T1000 (cell line): ENCODE results near the gene PSMB7.

Experiments used
- DNase-seq: peaks from one replicate; lab custom pipeline; 2025; ENCODE audit warnings: mixed read lengths; lab: John Stamatoyannopoulos, UW

PSMB7 gene

DNA sequence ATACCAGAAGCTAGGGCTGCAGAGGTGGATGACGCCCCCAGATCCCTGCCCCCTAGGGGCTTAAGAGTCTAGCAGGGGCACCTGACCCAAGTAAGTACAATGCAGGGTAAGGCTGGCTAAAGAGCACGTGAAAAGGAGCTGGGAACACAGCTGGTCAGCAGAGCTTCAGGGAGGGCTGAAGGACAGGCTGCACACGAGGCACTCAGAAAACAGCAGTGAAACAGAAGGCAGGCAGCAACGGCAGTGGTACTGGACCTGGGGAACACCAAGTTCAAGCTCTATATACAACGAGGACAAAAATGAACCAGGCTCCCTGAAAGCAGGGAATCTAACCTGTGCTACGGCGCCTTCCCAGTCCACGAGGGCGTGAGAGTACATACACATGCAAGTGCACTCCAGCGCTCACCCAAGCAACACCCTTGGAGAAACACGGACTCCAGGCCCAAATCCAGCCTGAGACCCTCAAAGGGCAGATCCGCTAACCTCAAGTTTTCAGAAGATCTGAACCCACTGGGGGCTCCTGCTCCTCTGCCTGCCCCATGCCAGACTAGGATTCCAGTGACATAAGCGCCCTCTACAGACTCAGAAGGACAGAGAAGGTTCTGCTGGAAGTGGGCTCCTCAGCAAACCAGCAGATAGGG, 57.4 kb downstream of the PSMB7 start:
- no peak for DNase-seq

DNA sequence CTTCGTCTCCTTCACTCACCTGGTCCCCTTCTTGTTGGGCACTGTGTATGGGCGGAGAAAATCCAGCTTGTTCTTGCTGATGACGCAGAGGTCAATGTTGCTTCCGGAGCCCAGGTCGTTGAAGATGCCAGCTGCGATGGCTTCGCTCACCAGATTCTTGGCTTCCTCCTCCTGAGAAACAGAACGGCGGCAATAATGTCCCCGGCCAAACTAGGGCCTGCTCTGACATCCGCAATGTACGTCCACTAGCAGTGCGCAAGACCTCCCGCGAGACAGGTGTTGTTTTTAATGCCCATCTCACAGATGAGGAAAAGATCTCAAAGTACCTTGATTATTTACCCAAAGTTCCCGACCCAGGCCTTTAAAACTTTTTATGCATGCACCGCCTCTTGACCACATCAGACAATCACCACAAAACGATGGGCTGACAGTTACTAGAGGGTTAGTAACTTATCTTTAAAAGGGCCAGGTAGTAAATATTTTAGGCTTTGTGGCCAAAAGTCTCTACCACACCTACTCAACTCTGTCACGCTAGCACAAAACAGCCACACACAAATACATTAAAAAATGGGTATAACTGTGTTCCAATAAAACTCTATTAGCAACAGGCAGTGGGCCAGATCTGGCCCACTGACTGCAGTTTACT, 58.4 kb downstream of the PSMB7 start:
- no peak for DNase-seq

DNA sequence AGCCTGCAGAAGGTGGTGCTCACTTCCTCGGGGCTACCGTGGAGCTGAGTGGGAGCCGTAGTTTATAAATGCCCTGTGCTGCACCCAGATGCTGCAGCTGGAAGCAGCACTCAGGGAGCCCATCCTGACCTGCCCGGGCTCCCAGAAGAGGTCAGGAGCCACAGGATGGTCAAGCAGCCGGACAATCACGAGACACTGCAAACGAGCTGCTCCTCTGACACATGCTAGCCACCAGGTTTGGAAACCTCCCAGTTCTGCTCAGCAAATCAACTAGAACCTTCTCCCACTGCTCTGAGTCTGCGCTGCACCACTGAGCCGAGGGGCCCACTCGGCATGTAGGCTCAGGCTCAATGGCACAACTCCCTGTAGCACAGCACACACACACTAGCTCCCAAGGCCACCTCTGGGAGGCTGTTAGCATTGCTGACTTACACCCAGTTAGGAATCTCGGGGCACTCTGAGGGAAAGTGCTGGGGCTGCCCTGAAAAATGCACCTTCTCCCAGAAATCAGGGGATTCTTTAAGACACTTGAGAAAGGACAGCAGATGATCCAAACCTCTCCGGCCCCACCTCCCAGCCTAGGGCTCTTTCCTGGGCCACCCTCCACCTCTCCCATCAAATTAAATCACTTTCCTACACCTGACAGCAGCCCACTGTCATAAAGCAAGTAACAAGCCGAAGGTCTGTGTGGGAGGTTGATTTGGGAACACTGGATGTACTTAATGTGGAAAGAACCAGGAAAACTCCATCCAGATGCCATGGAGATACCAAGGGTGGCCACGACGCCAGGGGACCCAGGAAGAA, 59.1 kb downstream of the PSMB7 start:
- no peak for DNase-seq

DNA sequence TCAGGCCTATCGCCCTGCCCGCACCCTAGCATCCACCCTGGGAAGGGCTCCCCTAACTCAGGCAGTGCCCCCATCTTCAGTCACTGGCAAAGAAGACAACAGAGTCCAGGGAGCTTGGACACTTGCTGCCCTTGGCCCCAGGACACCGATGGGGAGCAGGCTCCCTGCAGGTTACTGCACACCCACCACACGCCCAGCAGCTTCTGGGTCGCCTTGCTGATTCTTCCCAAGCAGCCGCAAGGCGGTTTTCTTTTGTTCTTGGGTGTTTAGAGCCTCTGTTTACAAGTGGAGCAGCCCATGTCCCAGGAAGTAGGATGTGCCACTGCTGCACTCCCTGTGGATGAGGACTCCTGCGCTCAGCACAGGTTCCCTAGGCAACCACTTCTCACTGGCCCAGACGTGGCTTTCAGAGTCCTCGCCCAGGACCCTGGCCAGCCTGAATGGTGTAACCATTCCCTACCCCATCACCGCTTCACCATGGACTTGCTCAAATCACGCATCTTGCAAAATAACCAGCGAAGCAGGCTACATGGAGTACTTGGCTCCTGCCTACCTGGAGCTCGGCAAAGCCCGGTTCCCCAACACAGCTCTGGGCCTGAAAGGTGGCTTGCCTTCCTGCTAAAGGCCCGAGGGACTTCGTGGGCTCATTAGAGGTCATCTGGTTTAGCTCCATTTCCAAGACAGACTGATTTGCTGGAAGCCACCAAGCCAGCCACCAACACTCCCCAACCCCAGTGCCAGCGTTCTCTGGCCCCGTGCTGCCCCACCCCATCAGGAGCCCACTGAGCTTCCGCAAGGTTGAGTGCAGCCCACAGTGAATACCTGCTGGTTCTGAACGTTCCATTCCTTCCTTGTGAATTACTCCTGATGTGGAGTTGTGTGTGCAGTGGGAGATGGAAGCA, 60.0 kb downstream of the PSMB7 start:
- no peak for DNase-seq

DNA sequence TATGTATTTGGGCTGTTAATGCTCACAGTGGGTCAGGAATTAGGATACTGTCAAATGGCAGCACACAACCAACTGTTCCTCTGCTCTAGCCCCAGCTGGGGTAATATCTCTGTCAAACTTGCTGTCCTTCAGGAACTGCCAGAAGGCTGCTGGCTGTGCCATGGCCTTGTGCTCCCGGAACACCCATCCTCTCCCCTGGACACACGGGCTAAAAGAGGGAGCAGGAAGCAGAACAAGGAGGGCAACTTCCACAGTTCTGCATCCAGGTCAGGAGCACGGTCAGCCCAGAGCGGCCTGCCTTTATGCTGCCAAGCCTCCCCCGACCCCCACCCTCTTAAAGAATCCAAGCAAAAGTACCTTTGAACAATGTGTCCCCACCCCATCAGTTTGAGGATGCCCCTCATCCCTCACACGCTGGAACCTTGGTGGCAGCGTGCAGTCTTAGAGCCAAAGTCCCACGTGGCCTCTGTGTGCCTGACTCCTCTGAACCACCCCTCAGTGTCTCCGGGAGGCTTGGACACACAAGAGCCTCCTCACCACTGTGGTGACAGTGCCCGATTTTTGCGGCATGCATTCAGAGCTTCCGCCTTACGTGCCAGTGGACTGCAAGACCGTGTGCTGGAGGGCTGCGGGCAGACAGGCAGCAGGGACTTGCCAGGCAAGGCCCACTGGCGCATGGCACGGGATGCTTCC, 60.8 kb downstream of the PSMB7 start:
- DNase-seq: no peak

DNA sequence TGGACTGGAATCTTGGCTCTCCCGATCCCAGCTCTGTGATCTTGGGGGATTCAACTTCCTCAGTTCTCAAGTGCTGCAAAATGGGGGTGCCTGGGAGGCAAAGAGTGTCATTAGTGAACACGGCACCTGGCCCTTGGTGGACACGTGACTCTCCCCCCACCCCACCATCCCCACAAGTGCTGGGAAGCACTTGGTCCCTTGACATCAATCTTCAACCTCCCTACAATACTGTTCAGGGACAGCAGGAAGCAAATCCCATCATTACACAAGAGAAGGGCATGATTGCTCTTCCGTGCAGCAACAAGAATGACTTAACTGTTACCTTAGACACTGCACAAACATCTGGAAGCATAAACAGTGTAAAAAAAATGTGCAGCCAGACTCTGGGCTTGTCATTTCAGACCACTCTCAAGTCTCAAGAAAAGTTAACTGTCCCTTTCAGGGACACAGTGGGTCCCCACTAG, 61.4 kb downstream of the PSMB7 start:
- no peak for DNase-seq

DNA sequence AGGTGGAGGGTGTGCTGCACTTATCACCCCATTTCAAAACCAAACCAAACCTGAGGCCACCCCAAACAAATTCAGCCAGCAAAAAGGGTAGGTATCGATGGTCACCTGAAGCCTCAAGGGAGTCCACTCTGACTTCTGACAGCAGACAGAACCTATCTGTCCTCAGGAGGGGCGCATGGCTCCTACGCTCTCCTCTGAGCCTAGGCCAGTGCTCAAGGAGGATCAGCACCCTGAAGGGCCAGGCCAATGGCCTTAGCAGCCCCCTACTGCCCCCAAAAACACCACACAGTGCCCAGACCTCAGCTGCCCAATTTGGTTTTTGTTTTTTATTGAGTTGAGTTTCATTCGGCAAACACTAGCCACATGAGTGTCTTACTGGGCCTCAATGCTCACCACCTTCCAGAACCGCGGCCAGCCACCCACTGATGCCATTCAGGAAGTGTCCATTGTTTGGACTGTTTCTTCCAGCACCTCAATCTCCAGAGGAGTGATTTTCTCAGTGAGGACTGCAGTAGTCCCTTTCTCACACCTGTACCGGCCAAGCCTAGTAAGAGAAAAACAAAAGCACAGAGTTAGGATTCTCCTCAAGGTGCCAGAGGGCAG, 62.0 kb downstream of the PSMB7 start:
- DNase-seq: no peak

DNA sequence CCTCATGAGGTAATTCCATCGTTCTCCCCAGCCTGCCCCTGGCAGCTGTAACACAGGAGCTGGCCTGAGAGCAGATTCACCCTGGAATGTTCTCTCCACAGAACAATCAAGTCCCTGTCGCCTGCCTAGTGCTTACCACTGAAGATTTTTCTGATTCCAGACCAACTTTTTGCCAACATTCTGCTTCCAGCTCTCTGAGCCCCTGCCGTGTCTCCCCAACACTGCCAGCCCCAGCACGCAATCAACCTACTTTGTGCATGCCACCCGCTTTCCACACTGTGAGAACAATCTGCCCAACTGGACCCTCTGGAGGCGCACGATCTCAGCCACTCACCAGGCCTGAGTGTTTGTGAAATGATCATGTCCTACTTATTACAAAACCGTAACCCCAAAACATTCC, 62.6 kb downstream of the PSMB7 start:
- DNase-seq: no peak

DNA sequence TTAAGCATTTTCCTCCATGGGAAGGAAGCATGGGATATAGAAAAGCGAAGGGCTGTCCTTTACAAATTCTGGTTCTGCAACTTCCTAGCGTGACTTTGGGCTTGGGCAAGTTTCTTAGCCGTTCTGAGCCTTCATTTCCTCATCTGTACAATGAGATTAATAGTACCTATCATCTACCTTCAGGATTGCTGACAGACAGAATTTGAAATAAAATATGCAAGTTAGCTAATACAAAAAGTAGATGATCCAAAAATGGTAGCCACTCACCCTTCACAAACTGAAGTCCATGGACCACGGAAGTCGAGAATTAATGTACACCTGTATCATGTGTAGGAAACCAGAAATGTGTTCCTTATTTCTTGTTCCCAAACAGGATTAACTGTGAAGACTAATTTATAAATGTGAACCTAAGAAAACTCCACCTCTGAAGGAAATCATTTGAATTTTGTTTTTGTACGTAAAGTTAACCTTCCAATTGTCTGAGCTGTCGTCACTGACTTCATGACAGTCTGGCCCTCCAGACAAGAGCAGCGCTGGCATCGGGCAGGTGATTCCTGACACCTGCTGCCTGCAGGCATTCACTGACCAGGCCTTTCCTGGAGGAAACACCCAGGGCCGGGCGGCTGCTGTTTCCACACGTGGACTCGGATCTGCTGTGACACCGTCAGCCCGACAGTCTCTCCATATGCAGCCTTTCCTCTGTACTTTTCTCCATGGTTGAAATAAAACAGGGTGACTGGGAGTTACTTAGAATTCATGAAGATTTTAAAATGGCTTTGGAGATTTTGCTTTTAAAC, 63.4 kb downstream of the PSMB7 start:
- no peak for DNase-seq

DNA sequence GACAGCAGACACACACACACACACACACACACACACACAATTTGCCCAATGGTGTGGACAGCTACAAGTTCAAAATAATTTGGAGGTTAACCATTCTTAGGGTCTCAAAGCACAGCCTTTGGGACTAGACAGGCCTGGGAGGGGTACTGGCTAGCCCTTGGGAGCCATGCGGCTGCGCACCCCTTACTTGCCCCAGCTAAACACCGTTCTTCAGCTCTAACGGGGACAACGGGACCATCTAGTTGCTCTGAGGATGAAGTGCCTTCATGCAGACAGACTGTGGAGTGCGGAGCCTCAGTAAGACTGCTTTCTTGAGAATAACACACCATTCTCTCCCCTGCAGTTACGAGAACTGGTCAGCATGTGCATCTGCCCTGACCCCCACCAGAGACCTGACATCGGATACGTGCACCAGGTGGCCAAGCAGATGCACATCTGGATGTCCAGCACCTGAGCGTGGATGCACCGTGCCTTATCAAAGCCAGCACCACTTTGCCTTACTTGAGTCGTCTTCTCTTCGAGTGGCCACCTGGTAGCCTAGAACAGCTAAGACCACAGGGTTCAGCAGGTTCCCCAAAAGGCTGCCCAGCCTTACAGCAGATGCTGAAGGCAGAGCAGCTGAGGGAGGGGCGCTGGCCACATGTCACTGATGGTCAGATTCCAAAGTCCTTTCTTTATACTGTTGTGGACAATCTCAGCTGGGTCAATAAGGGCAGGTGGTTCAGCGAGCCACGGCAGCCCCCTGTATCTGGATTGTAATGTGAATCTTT, 64.6 kb downstream of the PSMB7 start:
- DNase-seq: no peak

DNA sequence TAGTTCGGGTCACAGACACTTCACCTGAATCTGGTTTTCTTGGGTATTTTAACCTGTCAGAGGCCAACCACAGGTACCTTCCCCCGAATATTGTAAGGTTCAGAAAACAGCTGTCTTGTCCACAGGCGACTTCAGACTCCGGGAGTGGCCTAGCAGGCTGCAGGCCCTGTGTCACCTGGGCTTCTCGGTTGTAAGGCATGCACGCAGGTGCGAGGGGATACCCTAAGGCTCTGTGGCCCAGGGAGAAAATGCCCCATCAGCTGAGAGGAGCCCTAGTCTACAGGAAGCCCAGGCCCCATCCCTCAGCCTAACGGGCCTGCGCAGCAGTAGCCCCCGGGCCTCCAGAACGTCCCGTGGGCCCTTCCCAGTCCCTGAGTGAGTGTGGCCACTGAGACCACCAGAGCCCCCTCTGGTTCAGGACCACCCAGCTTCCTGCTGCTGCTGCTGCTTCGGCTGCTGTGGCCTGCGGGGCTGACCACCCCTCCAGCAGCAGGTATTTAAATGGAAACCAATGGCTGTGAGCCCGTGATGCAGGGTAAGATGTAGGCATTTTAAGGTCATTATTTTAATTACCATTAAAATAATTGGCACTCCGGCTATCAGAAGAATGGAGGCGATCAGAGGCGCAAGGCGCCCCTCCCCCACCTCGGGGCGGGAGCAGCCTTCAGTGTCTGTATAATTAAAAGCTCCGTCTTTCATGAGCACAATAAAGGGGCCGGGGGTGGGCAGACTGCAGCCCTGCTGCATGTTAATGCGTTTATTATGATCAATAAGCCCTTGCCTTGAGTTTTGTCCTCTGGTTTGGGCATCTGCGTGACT, 65.4 kb downstream of the PSMB7 start:
- DNase-seq: no peak

DNA sequence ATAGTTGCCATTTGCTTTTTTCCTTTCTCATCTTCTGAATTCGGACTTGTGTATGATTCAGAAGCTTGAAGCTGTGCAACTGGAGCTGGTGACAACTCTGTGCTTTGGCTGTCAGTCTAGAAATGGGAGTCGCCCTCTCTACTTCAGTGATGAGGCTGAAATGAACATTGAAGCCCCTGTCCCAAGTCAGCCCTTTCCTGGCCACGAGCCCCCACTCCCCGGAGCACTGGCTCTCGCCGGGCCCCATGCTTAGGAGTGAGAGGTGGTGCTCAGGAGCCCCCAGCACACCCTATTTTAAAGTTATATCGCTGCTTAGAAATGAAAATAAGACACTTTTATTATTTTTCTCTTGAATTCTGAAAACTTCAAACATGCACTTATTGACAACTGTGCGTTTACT, 66.0 kb downstream of the PSMB7 start:
- no peak for DNase-seq

DNA sequence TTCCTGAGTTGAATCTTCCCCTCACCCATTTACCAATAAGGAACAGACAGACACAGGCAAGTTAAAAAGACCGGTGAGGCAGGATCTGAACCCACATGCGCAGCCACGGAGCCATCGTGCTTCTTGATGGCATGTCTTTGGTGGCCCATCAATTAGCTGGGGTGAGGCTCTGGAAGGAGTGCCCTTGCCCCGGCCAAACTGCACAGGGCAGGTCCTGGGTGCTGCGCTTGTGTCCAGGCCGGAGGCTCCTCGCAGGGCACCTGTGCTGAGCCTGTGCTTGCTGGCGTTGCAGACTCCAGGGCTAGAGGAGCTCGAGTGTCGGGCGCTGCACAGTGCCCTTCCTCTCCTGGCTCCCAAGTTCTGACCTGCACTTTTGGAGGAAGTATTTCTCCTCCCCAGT, 66.4 kb downstream of the PSMB7 start:
- no peak for DNase-seq

DNA sequence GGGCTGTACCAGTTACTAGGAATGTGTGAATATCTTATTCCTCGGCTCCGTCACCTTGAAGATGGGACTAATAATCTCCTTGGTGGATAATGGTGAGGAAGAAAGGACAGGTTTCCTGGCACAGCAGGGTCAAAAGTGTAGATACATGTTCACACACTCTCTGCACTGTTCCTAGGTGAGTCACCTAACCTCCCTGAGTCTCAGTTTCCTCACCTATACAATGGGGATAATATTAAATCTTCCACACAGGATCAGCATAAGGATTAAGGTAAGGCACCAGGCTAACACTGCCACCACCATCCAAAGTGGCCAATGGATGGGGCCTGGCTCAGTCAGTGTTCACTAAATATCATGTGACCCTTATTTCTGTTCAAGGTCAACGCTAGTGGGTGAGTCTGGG, 66.9 kb downstream of the PSMB7 start:
- DNase-seq: no peak

DNA sequence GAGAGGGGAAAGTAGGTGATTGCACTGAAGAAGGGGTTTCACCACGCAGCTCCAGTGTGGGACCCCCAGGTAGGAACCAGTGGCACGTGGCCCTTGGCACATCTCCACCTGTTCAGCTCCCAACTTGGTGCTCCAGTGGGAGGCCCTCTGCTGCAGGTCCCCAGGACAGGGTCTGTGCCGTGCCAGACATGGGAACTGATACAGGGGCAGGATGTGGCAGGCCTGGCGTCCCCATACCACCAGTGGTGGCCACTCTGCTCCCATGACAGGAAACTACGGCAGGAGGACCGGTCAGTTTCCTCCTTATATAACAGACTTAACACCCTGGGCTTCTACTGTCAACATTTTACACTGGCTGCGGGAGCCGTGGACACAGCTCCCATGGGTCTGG, 67.3 kb downstream of the PSMB7 start:
- DNase-seq: no peak

DNA sequence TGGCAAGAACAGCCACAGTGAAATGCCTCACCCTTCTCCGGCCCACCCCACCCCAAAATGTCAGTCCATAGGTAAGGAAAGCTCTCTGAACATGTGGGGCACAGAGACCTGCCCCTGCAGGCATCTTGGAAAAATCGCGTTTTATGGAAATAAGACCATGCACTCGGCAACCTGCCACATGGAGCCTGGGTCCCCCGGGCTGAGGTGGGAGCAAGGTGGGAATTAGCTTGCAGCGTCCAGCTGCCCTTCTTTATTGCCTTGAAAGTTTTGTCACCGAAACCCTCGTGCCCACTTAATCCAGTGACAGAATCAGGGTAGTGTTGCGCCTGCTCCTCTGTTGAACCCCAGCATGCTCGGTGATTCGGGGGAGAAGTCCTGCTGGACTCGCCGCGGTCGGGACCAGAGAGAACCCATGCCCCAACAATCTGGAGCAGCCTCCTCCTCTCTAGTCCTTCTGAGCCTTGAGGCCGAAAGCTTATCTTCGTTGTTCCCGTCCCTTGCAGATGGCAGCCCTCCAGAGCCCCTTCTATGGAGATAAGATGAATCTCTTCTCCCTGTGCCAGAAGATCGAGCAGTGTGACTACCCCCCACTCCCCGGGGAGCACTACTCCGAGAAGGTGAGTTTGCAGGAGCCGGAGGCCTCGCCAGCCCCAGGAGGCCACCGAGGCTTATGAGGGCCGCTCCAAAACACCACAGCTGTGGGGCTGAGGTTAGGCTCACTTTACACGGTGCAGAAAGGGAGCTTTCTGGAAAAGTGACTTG, 67.9 kb downstream of the PSMB7 start:
- no peak for DNase-seq

DNA sequence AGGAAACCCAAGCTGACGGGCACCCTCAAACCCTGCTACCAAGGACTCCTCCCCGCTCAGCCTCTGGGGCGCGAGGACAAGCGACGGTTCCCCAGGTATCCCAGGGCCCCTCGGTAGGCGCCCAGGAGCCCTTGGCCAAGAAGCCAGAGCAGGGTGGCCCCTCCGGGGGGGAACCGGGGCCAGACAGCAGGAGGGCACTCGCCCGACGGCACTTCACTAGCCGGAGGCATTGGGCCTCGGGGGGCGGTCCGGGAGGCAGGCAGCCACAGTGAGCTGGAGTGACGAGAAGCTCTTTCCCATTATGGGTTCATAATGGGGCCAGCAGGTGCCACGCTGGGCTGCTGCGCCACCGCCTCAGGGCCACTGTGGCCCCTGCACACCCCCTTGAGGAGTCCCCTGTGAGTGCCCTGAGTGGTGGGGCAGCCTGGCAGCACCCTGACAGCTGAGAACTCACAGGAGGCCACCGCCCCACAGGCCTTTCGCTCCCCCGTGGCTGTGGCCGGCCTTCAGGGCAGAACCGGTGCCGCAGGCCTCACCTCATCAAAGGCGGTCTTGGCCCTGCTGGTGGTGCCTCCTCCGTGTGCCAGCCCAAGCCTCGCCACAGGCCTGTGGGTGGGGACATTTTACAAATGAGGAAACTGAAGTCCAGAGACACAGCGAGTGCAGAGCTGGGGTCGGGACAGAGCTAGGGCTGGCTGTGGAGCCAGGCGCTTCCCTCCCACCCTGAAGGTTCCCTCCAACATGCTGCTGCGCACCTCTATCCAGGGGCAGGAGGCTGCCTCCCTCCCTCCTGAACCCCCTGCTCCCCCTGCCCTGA, 68.7 kb downstream of the PSMB7 start:
- DNase-seq: no peak
